Peyer's patch (tissue), 4 donors: Measurements from ENCODE around the gene TMEM31. TPM values are rescaled to one million over a fixed set of nuclear protein-coding genes. Genes with fewer than 3 reads are reported as not detected.

Experiments
- DNase-seq, 3 donors: peaks; one replicate each; pipeline ENCODE4 v3.0.0-alpha.2; 2017 to 2019
- H3K27ac ChIP-seq, 4 donors: fragments of 200-600 bp; sonication (generic); one replicate each; pipeline ENCODE4 v1.5.1; 2016 to 2019
- H3K27me3 ChIP-seq, 2 donors: fragments of 200-600 bp; sonication (generic); one replicate each; pipeline ENCODE4 v1.5.1; 2019
- H3K36me3 ChIP-seq, 3 donors: fragments of 200-600 bp; sonication (generic); one replicate each; pipeline ENCODE4 v1.5.1; 2016 to 2019
- H3K4me1 ChIP-seq, 4 donors: fragments of 200-600 bp; sonication (generic); one replicate each; pipeline ENCODE4 v1.5.1; 2016 to 2019
- H3K4me3 ChIP-seq, 4 donors: fragments of 200-600 bp; sonication (generic); 1 replicate in 3 of 4; 2 replicates in 1 of 4; pipeline ENCODE4 v1.5.1; 2016 to 2019; ENCODE audit warnings: mild to moderate bottlenecking in 1 of 4
- H3K9me3 ChIP-seq, 4 donors: fragments of 200-600 bp; sonication (generic); one replicate each; pipeline ENCODE4 v1.5.1; 2016 to 2019; ENCODE audit warnings: mild to moderate bottlenecking in 1 of 4
- CTCF ChIP-seq, 6 experiments: fragments of 450-650 bp in 4 of 6; fragments of 200-600 bp in 2 of 6; sonication (generic) in 1 of 6; IDR thresholded peaks; one replicate each; pipeline ENCODE4 v1.5.1; 2017 to 2019; ENCODE audit warnings: antibody characterized with exemption in 6 of 6, mild to moderate bottlenecking in 3 of 6, moderate library complexity in 1 of 6
- POLR2A ChIP-seq, 2 donors: fragments of 450-650 bp; IDR thresholded peaks; one replicate each; pipeline ENCODE4 v1.5.1; 2017; ENCODE audit warnings: antibody characterized with exemption in 2 of 2, mild to moderate bottlenecking in 2 of 2, moderate library complexity in 2 of 2
- total RNA-seq, 4 donors: library from RNA; depleted of rRNA; stranded (reverse); fragments of >200 nt; gene quantifications; one replicate each; pipeline ENCODE4 v1.1.0, GENCODE V29; 2016

Gene TMEM31
- total RNA-seq, 4 donors from 2014 or later = not detected

- no peak overlapping the region for H3K27ac ChIP-seq
- peaks cover 0 to 42% (median 0%) of the 10 kb centered on the region in 3 donors for H3K36me3 ChIP-seq
- no peaks in the 10 kb centered on the region for H3K4me1 ChIP-seq
- H3K4me3 ChIP-seq = no peak overlapping the region
- DNase-seq = no peak
- TF ChIP-seq POLR2A (IDR thresholded peaks at IDR 0.05) (no peak), CTCF (IDR thresholded peaks at IDR 0.05) (no peak)
- no peaks in the 10 kb centered on the region for H3K9me3 ChIP-seq
- H3K27me3 ChIP-seq = no peaks in the 10 kb centered on the region
These were observed 32.3 kb upstream of the TMEM31 start for GRCh38 chrX:103678199-103678993.

GRCh38 chrX:103681443-103681842 lies 29.3 kb upstream of the TMEM31 start:
- H3K27ac ChIP-seq = no peak overlapping the region
- H3K36me3 ChIP-seq = peaks cover 0 to 41% (median 0%) of the 10 kb centered on the region in 3 donors
- DNase-seq = no peak
- TF ChIP-seq POLR2A (IDR thresholded peaks at IDR 0.05) (no peak), CTCF (IDR thresholded peaks at IDR 0.05) (no peak)
- no peaks in the 10 kb centered on the region for H3K4me1 ChIP-seq
- H3K9me3 ChIP-seq = no peaks in the 10 kb centered on the region
- H3K27me3 ChIP-seq = no peaks in the 10 kb centered on the region
- H3K4me3 ChIP-seq = no peak overlapping the region

- no peak for TF ChIP-seq CTCF (IDR thresholded peaks at IDR 0.05)
- no peak for TF ChIP-seq POLR2A (IDR thresholded peaks at IDR 0.05)
- H3K4me1 ChIP-seq = no peaks in the 10 kb centered on the region
- peak overlapping the region in 3 of 4 donors; percentile 53 to 63 (median 62) for H3K4me3 ChIP-seq
- H3K36me3 ChIP-seq = peaks cover 0 to 13% (median 0%) of the 10 kb centered on the region in 3 donors
- peak overlapping the region in 2 of 4 donors; percentile 89 to 98 for H3K27ac ChIP-seq
- no peaks in the 10 kb centered on the region for H3K9me3 ChIP-seq
- no peak for DNase-seq
- no peaks in the 10 kb centered on the region for H3K27me3 ChIP-seq
These were observed 25.3 kb upstream of the TMEM31 start for GRCh38 chrX:103685396-103685795.

- H3K36me3 ChIP-seq = peaks cover 0 to 9% (median 0%) of the 10 kb centered on the region in 3 donors
- H3K4me3 ChIP-seq = peak within 1 kb of the TSS; percentile 46 to 71 (median 59)
- no peaks in the 10 kb centered on the region for H3K9me3 ChIP-seq
- H3K27me3 ChIP-seq = no peaks in the 10 kb centered on the region
- peak within 1 kb of the TSS; percentile 86 to 98 (median 93) for H3K27ac ChIP-seq
- DNase-seq = peak; percentile 85 to 96 (median 86)
- TF ChIP-seq CTCF (IDR thresholded peaks at IDR 0.05) = no peak
- TF ChIP-seq POLR2A (IDR thresholded peaks at IDR 0.05) = peak; percentile 63 to 83
- H3K4me1 ChIP-seq = no peaks in the 10 kb centered on the region
These were observed 24.3 kb upstream of the TMEM31 start, which contains the start of gene MORF4L2 for GRCh38 chrX:103686199-103687072. Gene MORF4L2, minus strand, starts transcription at chrX:103686699. Its CDS starts 9,672 bp downstream, at chrX:103677027.

GRCh38 chrX:103687073-103687695 lies 23.5 kb upstream of the TMEM31 start:
- Histone ChIP-seq H3K4me1 (no peaks in the 10 kb centered on the region), H3K27ac (peak overlapping the region; percentile 86 to 98 (median 93)), H3K27me3 (no peaks in the 10 kb centered on the region), H3K9me3 (no peaks in the 10 kb centered on the region), H3K4me3 (peak overlapping the region; percentile 46 to 71 (median 59)), H3K36me3 (peaks cover 0 to 9% (median 0%) of the 10 kb centered on the region in 3 donors)
- TF ChIP-seq CTCF (IDR thresholded peaks at IDR 0.05) (peak; percentile 6 to 72 (median 54)), POLR2A (IDR thresholded peaks at IDR 0.05) (peak; percentile 23 to 43)
- peak; percentile 89 to 95 (median 90) for DNase-seq
